Measurements from ENCODE around the gene INSYN2B. TPM values are rescaled to one million over a fixed set of nuclear protein-coding genes. Genes with fewer than 3 reads are reported as not detected.
"Not testable (repeated sequence)": the region's sequence is repeated elsewhere in the genome, so short reads cannot be mapped to it uniquely, and the experiment has no call there.

Gene INSYN2B
- polyA plus RNA-seq, 1 experiment = 2.0 TPM

- H3K27me3 ChIP-seq (ENCODE audit: control insufficient read depth, insufficient read depth, low read length) = no peaks in the 10 kb centered on the region
- TF ChIP-seq CTCF (IDR thresholded peaks at IDR 0.05; ENCODE audit: insufficient read depth, low read depth, low read length) = no peak
- ChIA-PET POLR2A (no interaction called here), CTCF (interaction anchor here (2.3 to 2.6 kb wide), 2 partner anchors 9 to 24 kb away, joined by 7 to 9 read pairs; partner anchors contain the start of gene INSYN2B)
- no peak overlapping the region for H3K4me3 ChIP-seq (ENCODE audit: low read depth, low read length)
- no peak for DNase-seq (ENCODE audit: low read depth)
- no peaks in the 10 kb centered on the region for H3K36me3 ChIP-seq (ENCODE audit: control insufficient read depth, insufficient read depth, low read length)
Observed at GRCh38 chr5:169956126-169956525, 24.2 kb downstream of the INSYN2B start.

GRCh38 chr5:169954786-169955185, 25.5 kb downstream of the INSYN2B start:
- Histone ChIP-seq H3K27me3 (ENCODE audit: control insufficient read depth, insufficient read depth, low read length) (no peaks in the 10 kb centered on the region), H3K4me3 (ENCODE audit: low read depth, low read length) (no peak overlapping the region), H3K36me3 (ENCODE audit: control insufficient read depth, insufficient read depth, low read length) (no peaks in the 10 kb centered on the region)
- POLR2A ChIA-PET = interaction anchor here (0.7 kb wide), 1 partner anchor 8 kb away, joined by 4 read pairs; no protein-coding TSS in a partner anchor
- CTCF ChIA-PET = interaction anchor here (2.3 to 2.6 kb wide), 2 partner anchors 10 to 25 kb away, joined by 7 to 9 read pairs; partner anchors contain the start of gene INSYN2B
- no peak for DNase-seq (ENCODE audit: low read depth)
- no peak for TF ChIP-seq CTCF (IDR thresholded peaks at IDR 0.05; ENCODE audit: insufficient read depth, low read depth, low read length)

- DNase-seq (ENCODE audit: low read depth); H3K36me3 ChIP-seq (ENCODE audit: control insufficient read depth, insufficient read depth, low read length); POLR2A ChIA-PET; H3K27me3 ChIP-seq (ENCODE audit: control insufficient read depth, insufficient read depth, low read length); H3K4me3 ChIP-seq (ENCODE audit: low read depth, low read length): not testable (repeated sequence)
- CTCF ChIA-PET = interaction anchor here (3.9 kb wide), 1 partner anchor 27 kb away, joined by 17 read pairs; the partner anchor contains the start of gene INSYN2B
Observed at GRCh38 chr5:169953196-169953595, 27.1 kb downstream of the INSYN2B start.

GRCh38 chr5:169950333-169950732, 30.0 kb downstream of the INSYN2B start:
- Histone ChIP-seq H3K4me3 (ENCODE audit: low read depth, low read length) (no peak overlapping the region), H3K27me3 (ENCODE audit: control insufficient read depth, insufficient read depth, low read length) (no peaks in the 10 kb centered on the region), H3K36me3 (ENCODE audit: control insufficient read depth, insufficient read depth, low read length) (no peaks in the 10 kb centered on the region)
- POLR2A ChIA-PET = no interaction called here
- DNase-seq (ENCODE audit: low read depth) = no peak
- no peak for TF ChIP-seq CTCF (IDR thresholded peaks at IDR 0.05; ENCODE audit: insufficient read depth, low read depth, low read length)
- CTCF ChIA-PET = interaction anchor here (3.9 kb wide), 1 partner anchor 30 kb away, joined by 17 read pairs; the partner anchor contains the start of gene INSYN2B

- Histone ChIP-seq H3K36me3 (ENCODE audit: control insufficient read depth, insufficient read depth, low read length) (no peaks in the 10 kb centered on the region), H3K27me3 (ENCODE audit: control insufficient read depth, insufficient read depth, low read length) (no peaks in the 10 kb centered on the region), H3K4me3 (ENCODE audit: low read depth, low read length) (no peak overlapping the region)
- no peak for TF ChIP-seq CTCF (IDR thresholded peaks at IDR 0.05; ENCODE audit: insufficient read depth, low read depth, low read length)
- ChIA-PET POLR2A (interaction anchor here (0.5 to 0.6 kb wide), 3 partner anchors 8 to 203 kb away, joined by 3 to 8 read pairs (median 4); no protein-coding TSS in a partner anchor), CTCF (interaction anchor here (5.7 kb wide), 1 partner anchor 33 kb away, joined by 30 read pairs; the partner anchor contains the start of gene INSYN2B)
- no peak for DNase-seq (ENCODE audit: low read depth)
Observed at GRCh38 chr5:169946743-169947295, 33.5 kb downstream of the INSYN2B start.

Measured in BJ (cell line).